ENCODE data around the gene RPUSD3.

The RPUSD3 gene

DNA sequence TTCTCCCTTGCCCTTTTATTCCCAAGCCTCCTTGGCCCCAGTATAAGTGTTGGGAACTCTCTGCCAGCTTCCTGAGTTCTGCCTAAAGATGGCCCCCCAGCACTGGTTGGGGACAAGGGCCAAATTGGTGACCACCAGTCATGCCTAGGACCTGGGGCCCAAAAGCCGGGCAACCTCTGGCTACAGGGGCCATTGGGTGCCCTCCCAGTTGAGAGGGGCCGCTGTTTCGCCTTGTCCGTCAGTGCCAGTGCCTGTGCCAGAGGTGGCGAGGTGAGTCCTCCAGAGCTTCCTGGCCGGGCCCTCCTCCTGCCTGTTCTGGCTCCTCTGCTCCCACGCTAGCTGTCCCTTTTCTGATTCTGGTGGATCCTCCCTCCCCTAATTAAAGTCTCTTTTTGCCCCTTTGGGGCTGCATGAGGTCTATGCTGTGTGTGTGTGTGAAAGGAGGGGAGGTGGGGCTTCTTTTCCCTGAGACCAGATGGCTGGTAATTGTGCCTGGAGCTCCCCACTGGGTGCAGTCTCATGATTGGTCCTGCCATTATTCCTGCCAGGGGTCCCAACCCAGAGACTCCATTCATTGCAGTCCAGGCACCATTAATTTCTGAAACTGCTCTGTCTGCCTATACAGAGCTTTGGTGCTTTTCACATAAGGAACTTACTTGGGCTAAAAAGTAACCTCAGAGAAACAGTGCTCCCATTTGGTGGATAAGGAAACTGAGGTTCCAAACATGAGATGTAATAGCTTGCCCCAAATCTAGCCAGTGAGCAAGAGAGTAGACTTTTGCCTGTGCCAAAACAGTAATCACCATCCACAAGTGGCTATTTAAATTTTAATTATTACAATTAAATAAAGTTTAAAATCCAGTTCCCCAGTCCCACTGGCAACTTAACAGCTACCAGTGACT lies 36.9 kb downstream of the RPUSD3 start:
- TF ChIP-seq, protein P1, sequence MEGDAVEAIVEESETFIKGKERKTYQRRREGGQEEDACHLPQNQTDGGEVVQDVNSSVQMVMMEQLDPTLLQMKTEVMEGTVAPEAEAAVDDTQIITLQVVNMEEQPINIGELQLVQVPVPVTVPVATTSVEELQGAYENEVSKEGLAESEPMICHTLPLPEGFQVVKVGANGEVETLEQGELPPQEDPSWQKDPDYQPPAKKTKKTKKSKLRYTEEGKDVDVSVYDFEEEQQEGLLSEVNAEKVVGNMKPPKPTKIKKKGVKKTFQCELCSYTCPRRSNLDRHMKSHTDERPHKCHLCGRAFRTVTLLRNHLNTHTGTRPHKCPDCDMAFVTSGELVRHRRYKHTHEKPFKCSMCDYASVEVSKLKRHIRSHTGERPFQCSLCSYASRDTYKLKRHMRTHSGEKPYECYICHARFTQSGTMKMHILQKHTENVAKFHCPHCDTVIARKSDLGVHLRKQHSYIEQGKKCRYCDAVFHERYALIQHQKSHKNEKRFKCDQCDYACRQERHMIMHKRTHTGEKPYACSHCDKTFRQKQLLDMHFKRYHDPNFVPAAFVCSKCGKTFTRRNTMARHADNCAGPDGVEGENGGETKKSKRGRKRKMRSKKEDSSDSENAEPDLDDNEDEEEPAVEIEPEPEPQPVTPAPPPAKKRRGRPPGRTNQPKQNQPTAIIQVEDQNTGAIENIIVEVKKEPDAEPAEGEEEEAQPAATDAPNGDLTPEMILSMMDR (IDR thresholded peaks at IDR 0.05; ENCODE audit: low read depth, low read length): no peak

DNA sequence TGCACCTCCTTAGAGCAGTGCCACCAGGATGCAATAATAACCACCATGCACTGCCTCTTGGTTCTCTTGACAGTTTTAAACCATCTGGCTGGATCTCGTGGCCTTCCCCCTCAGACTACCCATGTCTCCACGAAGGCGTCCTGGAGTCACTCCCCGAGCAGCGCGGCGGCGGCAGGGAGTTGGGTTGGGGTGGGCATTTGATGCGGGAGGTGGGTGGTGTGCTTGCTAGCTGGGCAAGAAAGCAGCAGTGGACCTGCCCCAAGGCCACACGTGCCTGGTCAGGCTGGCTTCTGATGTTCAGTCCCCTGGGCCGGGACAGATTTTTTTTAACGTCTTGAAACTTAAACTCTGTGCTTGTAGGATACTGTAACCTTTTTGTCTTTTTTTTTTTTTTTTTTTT lies 37.7 kb downstream of the RPUSD3 start:
- no peak for DNase-seq (ENCODE audit: extremely low read depth, low read depth)
- TF ChIP-seq, protein P1 (IDR thresholded peaks at IDR 0.05; ENCODE audit: low read depth, low read length): no peak

More for the DNA sequence above, 36.9 kb downstream of the RPUSD3 start:
- no peak for DNase-seq (ENCODE audit: extremely low read depth, low read depth)

DNA sequence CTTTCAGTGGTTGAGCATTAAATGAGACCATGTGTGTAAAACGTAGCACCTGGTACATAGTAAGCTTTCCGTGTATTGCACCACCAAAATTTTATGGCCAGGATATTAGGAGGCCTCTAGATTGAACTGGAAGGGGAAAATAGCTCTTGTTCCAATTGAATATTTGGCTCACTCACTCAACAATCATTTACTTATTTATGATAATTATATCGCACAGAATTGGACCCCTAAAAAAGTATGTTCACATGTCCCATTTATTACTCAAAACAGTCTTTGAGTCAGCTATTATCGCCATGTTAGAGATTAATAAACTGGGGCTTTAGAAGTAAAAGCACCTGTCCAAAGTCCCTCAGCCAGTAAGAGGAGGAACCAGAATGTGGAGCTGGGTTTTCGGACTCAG lies 38.8 kb downstream of the RPUSD3 start:
- DNase-seq (ENCODE audit: extremely low read depth, low read depth): no peak
- TF ChIP-seq, protein P1 (IDR thresholded peaks at IDR 0.05; ENCODE audit: low read depth, low read length): no peak

DNA sequence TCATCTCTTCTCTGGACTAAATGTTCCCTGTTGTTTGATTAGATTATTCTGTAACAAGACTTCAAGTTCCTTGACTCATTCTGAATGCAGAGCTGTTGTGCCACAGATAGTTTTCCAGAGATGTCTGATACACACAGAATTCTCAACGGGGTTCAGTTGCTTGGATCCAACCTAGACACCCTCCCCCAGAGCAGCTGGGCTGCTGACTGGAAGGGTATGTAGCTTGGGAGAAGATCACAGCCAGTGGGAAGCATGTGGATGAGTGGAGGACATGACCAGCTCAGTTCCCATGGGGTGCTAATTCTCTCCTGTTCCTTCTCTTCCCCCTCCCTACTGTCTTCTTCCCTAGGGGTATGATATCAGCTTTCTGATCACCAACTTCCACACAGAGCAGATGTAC lies 40.3 kb downstream of the RPUSD3 start:
- TF ChIP-seq, protein P1 (IDR thresholded peaks at IDR 0.05; ENCODE audit: low read depth, low read length): no peak
- DNase-seq (ENCODE audit: extremely low read depth, low read depth): no peak

DNA sequence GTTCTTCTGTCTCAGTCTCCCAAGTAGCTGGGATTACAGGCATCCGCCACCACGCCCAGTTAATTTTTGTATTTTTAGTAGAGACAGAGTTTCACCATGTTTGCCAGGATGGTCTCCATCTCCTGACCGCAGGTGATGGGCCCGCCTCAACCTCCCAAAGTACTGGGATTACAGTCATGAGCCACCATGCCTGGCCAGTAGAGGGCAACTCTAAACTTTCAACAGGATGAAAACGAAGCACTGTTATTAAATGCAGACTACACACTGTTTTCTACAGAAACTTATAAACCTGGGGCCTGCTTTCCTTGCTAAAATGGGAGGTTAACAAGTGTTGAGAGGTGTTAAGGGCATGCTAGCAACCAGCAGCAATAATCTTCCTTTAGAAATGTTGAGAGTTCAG lies 43.3 kb downstream of the RPUSD3 start:
- DNase-seq (ENCODE audit: extremely low read depth, low read depth): no peak
- TF ChIP-seq, protein P1 (IDR thresholded peaks at IDR 0.05; ENCODE audit: low read depth, low read length): no peak; the same call in 1 of the 2 replicates

DNA sequence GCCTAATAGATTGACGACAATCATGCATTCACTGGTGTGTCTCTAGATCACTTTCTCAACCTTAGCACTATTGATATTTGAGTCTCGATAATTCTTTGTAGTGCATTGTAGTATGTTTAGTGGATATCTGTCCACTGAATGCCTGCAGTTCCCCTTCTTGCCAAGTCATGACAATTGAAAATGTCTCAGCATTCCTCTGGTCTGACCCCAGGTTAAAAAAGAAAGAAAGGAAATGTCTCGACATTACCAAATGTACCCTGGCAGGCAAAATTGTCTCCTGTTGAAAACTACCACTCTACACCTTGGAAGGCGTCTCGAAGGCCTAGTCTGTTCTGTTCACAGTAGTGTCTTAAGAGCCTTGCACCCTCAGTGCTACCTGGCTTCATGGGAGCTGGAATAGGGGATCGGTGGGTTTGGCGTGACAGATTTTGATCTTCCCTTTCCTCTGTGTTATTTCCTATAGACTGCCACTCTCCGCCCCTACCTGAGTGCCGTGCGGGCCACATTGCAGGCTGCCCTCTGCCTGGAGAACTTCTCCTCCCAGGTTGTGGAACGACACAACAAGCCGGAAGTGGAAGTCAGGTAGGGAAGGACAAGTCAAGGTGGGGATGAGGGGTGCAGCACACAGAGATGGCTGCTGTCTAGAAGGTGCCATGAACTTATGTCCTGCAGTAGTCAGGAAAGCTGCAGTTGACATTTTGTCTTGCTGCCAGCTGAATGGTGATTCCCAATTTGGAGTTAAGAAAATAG lies 46.4 kb downstream of the RPUSD3 start:
- TF ChIP-seq, protein P1 (IDR thresholded peaks at IDR 0.05; ENCODE audit: low read depth, low read length): no peak
- DNase-seq (ENCODE audit: extremely low read depth, low read depth): no peak

DNA sequence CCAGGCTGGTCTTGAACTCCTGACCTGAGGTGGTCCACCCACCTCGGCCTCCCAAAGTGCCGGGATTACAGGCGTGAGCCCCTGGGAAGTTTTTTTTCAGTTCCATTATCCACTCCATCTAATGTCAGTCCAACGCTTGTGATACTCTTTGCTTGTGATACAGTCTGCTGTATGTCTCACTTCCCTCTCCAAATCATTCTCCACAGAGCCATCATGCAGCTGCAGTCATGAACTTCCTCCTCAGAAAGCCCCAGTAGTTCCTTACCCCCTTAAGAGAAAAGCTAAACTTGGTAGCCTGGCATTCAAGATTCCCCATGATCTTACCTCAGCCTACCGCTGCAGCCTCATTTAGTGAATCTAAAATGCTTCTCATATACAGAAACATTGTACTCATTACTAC lies 48.6 kb downstream of the RPUSD3 start:
- TF ChIP-seq, protein P1 (IDR thresholded peaks at IDR 0.05; ENCODE audit: low read depth, low read length): no peak

More for the DNA sequence above, 48.6 kb downstream of the RPUSD3 start:
- no peak for DNase-seq (ENCODE audit: extremely low read depth, low read depth)
